ENCODE data around the gene TTC24. TPM values are rescaled to one million over a fixed set of nuclear protein-coding genes. Genes with fewer than 3 reads are reported as not detected.
A peak's percentile ranks its signal among the peaks of the same experiment; 100 is the strongest.
"Not testable (repeated sequence)": the region's sequence is repeated elsewhere in the genome, so short reads cannot be mapped to it uniquely, and the experiment has no call there.

The TTC24 gene
- total RNA-seq, 1 donor from 2014 or later: not detected

DNA sequence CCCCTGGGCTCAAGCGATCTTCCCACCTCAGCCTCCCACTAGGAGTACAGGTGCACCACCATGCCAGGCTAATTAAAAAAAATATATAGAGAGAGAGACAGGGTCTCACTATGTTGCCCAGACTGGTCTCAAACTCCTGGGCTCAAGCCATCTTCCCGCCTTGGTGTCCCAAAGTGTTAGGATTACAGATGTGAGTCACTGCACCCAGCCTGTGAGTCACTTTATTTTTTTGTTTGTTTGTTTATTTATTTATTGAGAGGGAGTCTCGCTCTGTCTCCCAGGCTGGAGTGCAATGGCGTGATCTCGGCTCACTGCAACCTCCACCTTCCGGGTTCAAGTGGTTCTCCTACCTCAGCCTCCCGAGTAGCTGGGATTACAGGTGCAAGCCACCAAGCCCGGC lies 8.4 kb downstream of the TTC24 start:
- not testable (repeated sequence) for ATAC-seq

DNA sequence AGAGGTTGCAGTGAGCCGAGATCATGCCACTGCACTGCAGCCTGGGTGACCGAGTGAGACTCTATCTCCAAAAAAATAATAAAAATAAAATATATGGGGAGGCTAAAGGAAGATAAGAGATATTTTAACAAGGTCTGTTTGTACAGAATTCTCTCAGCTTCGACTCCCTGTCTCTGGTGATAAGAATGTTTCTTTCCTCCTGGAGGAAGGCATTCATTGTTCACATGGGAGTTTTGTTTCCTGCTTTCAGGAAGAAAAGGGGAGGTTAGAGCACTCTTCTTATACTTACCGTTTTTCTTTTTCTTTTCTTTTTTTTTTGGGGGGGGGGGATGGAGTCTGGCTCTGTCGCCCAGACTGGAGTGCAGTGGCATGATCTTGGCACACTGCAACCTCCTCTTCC lies 10.0 kb downstream of the TTC24 start:
- ATAC-seq: no peak

DNA sequence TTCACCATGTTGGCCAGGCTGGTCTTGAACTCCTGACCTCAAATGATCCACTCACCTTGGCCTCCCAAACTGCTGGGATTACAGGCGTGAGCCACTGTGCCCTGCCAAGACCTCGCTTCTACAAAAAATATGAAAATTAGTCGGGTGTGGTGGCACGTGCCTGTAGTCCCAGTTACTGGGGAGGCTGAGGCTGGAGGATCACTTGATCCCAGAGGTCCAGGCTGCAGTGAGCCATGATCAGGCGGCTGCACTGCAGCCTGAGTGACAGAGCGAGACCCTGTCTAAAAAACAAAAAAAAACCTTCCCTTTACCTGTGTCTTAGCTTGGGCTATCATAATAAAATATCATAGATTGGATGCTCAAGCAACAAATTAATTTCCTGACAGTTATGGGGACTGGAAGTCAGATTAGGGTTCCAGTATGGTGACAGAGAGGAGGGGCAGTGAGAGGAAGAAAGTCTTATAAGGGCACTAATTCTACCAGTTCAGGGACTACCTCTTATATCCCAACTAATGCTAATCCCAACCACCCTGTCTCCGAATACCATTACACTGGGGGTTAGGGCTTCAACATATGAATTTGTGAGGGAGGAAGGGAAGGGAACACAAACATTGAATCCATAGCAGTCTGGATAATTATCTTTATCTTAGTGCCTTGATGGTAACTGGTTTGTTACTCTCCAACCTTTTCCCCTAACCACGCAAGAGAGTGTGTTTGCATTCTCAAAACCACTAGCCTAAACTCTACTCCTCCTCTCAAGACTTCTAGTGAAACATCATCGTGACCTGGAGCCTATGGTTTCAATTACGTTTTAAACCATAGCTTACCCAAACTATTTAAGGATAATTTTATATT lies 11.0 kb downstream of the TTC24 start:
- ATAC-seq: no peak

- no peak for ATAC-seq
Observed at GRCh38 chr1:156591181-156591431, 11.6 kb downstream of the TTC24 start.

- ATAC-seq: peak; percentile 87
Observed at GRCh38 chr1:156591432-156592157, 12.1 kb downstream of the TTC24 start, which contains the start of gene NAXE. Gene NAXE, plus strand, starts transcription at chr1:156591776. Its CDS starts 29 bp downstream, at chr1:156591805.

DNA sequence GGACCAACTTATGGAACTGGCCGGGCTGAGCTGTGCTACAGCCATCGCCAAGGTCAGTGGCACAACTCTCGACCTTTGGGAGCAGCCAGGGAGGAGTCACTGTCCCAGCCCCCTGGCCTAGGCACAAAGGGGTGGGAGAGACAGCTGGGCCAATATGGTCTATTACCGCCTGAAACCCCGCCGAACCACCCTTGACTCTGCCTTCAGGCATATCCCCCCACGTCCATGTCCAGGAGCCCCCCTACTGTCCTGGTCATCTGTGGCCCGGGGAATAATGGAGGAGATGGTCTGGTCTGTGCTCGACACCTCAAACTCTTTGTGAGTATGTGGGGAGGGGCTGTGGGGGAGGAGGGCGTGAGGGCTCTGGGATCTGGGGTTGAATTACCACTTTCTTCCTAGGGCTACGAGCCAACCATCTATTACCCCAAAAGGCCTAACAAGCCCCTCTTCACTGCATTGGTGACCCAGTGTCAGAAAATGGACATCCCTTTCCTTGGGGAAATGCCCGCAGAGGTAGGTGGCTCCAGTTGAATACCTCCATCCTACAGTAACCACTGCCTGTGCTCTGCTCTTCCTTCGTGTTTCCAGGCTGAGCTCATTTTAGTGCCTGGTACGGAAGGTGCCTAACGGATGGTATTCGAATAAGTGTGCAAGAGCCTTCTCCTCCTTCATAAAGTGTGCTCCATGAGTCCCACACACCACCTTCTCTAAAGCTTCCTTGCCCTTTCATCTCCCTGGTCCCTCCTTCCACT lies 12.8 kb downstream of the TTC24 start:
- peak; percentile 2 for ATAC-seq

- ATAC-seq: peak; percentile 19
Observed at GRCh38 chr1:156592910-156593660, 13.6 kb downstream of the TTC24 start.

GRCh38 chr1:156593661-156593989 lies 14.1 kb downstream of the TTC24 start:
- no peak for ATAC-seq

DNA sequence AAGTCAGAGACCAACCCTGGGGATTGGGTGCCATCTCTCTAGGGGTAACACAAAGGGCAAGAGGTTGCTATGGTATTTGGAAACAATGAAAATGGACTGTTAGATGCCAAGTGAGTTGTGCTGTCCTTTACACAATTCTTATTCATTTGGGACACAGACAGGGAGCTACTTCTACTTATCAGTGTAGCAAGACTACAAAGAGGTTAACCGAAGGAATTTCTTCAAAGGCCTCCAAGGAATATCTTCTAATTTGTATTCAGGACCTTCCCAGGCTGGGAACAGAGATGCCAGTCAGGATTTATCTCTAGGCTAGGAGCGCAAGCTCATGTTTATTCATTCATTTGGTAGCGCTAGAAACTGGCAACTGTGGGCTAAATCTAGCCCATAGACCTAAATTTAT lies 14.7 kb downstream of the TTC24 start:
- ATAC-seq: no peak

DNA sequence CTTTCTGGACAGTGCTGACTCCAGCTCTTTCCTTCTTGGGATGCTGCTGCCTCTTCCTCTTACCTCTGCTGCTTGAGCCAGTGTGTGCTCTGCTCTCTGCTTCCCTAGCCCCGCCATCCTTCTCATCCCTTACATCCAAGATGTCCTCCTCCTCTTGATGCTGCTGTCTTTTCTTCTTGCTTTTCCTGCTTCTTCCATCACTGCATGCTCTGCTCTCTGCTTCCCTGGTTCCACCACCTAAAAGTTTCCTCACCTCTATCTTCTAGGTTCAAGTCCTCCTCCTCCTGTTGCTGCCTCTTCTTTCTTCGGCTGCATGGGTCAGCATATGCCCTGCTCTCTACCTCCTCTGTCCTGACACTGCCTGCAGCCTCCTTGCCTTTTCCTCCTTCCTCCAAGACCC lies 15.5 kb downstream of the TTC24 start:
- ATAC-seq: no peak

DNA sequence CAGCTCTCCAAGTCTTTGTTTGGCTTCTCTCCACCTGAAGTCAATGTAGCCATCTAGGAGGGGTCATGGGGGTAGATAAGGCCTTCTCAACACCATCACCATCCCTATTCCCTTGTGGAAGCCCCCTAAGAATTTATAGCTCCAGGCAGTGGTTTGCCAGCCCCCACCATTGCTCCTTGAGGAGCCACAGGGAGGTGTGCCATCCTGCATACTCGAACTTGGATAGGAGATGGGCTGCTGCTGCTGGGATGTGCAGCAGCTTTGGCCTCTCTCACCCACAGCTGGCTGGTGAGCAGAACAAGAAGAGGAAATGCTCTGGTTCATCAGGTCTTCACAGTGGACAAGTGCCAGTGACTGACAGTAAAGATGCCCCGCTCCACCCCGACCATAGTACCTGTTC lies 16.9 kb downstream of the TTC24 start:
- no peak for ATAC-seq

DNA sequence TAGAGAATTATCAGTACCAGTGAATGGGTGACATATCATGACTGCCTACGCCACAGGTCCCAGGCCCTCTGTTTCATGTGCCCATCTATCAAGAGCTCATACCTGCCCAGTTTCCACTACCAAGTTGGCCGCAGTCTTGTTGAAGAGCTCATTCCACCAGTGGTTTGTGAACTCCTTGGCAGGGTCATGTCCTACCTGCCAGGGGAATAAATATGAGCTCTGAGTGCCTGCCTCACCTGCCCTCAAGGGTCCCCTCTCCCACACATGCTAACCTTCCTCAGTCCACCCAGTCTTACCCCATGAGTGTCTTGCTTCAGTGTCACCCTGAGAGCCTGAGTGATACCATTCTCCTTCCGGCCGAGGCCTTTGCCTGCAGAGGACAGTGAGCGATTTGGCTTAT lies 18.6 kb downstream of the TTC24 start:
- ATAC-seq: no peak

- no peak for ATAC-seq
Observed at GRCh38 chr1:156598731-156599432, 19.4 kb downstream of the TTC24 start.

DNA sequence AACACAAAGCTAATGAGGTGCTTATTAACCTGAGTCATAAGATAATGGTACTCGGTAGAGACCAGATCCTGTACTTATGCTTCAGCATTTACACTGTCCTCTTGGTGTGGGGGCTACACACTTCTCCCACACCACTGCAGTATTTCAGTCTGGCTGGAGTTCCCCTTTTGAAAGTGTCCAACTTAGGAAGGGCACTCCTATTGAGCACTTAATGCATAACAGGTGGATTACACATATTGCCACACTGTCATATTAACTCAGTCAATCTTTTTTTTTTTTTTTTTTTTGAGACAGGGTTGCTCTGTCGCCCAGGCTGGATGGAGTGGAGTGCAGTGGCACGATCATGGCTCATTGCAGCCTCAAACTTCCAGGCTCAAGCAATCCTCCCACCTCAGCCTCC lies 20.3 kb downstream of the TTC24 start:
- peak; percentile 40 for ATAC-seq

- no peak for ATAC-seq
Observed at GRCh38 chr1:156600733-156601121, 21.2 kb downstream of the TTC24 start.

- ATAC-seq: peak; percentile 56
Observed at GRCh38 chr1:156601122-156601830, 21.8 kb downstream of the TTC24 start, which contains the start of gene GPATCH4. Gene GPATCH4, minus strand, starts transcription at chr1:156601479.

DNA sequence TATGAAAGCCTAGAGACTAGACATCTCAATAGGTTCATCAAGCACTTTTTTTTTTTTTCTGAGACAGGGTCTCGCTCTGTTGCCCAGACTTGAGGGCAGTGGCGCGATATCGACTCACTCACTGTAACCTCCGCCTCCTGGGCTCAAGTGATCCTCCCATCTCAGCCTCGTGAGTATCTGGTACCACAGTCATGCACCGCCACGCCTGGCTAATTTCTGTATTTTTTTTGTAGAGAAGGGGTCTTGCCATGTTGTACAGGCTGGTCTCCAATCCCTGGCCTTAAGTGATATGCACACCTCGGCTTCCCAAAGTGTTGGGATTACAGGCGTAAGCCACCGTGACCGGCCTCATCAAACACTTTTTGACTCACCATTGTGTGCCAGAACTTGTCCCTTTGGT lies 22.4 kb downstream of the TTC24 start:
- ATAC-seq: peak; percentile 16

GRCh38 chr1:156602557-156602993 lies 23.1 kb downstream of the TTC24 start:
- peak; percentile 70 for ATAC-seq

- not testable (repeated sequence) for ATAC-seq
Observed at GRCh38 chr1:156607344-156607743, 27.8 kb downstream of the TTC24 start.

DNA sequence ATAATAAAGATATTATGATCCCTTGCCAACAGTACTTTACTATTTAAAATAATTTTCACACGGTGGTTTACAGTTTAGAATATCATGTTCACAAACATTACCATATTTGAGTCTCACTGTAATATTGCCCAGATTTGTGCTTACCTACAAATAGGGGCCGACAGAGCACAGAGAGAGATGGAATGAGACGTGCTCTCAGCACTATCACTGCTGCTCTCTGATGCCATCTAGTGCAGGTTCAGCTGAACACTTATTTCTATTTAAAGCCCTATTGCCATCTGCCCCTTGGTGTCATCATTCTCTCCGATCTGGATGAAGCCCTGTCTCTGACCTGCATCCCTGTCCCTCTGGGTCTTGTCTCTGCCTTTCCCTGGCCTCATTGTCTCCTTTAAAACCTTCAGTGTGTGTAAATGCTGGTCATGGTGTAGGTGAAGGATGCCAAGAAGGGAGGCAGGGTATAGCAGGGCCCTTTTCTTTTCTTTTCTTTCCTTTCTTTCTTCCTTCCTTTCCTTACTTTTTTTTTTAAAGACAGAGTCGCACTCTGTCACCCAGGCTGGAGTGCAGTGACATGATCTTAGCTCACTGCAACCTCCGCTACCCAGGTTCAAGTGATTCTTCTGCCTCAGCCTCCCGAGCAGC lies 28.6 kb downstream of the TTC24 start:
- ATAC-seq: peak; percentile 91

- ATAC-seq: peak; percentile 76
Observed at GRCh38 chr1:156608981-156609380, 29.5 kb downstream of the TTC24 start.

All from esophagus mucosa (tissue), 1 donor.